HG02610 (cell line): Measurements from ENCODE around the gene SCAI.
"Not testable (repeated sequence)": the region's sequence is repeated elsewhere in the genome, so short reads cannot be mapped to it uniquely, and the experiment has no call there.

Source experiments
- ATAC-seq: cut with Tn5 transposase; IDR thresholded peaks from one replicate; pipeline ENCODE4 v1.9.1; 2021; ENCODE audit warnings: mild to moderate bottlenecking, moderate library complexity; ENCODE audit not compliant: unreplicated experiment

Gene SCAI

DNA sequence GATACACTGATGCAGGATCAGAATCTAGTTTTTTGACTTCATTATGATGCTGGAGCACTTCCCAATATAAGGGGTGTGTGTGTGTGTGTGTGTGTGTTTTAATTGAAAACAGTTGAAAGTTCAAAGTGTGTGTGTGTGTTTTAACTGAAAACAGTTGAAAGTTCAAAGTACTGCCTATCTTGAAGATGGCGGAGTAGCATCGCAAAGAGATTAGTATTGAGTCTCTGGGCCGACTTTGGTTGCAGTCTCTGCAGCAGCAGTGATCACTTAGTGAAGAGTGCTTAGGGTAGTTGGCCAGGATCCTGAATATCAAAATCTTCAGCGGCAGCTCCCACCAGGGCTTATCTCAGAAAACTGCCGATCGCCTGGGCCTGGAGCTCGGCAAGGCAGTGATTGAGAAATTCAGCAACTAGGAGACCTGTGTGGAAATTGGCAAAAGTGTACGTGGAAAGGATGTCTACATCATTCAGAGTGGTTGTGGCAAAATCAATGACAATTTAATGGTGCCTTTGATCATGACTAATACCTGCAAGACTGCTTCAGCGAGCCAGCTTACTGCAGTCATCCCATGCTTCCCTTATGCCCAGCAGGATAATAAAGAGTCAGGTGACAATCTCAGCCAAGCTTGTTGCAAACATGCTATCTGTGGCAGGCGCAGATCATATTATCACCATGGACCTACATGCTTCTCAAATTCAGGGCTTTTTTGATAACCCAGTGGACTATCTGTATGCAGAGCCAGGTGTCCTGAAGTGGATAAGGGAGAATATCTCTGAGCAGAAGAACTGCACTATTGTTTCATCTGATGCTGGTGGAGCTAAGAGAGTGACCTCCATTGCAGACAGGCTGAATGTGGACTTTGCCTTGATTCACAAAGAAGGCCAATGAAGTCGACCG lies 7.3 kb upstream of the SCAI start:
- no peak for ATAC-seq

DNA sequence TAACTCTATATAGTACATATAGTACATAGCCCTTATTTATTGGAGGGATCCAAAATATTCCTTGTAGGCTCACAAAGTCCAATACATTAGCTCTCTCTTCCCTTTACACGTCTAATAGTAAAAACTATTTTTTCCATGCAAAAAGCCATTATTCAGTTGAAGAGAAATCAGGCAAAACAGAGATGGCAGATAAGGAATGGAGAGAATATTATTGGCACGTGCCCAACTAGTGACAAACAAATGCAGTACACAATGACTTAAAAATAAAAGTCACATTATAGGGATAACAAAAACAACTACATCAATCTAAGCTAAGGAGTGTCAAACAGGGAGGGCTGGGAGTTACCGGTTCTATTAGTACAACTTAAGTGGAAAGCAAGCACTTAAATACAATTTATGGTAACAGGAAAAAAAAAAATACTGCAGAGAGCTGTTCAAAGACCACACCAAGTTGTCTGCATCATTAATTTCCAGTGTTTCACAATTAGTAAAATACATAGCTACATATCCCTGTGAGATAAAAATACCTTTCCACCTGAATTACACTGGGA lies 4.1 kb upstream of the SCAI start:
- no peak for ATAC-seq

DNA sequence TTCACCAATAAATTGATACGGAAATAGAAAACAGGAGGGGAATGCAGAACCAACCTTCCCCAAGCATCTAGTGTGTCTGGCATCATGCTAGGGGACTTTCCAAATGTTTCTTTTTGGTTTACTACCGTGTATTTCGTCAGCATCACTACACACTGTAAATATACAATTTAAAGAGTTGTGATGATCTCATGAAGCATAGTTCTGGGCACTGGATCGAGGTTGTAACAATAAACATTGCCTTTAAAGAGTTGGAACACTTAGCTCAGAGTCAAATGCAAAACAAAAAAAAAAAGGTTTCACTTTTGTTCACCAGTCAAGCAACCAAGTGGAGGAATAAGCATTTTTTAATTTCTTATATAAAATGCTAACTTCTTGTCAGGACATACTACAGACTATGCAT lies 2.9 kb upstream of the SCAI start:
- no peak for ATAC-seq

DNA sequence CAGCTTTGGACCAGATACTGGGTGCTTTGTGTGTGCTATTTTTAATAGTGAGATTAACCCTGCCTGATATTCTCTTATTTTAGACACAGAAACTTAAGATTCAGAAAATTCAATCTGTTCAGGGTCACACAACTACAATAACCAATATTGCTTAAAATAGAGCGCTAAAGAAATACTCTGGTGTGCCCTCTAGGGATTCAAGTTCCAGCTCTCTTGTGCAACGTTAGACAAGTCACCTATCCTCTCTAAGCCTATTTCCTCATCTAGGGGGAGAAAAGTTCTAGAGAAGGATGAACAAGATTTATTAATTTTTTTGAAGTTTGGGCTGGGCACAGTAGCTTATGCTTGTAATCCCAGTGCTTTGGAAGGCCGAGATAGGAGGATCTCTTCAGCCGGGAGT lies 2.1 kb upstream of the SCAI start:
- no peak for ATAC-seq

DNA sequence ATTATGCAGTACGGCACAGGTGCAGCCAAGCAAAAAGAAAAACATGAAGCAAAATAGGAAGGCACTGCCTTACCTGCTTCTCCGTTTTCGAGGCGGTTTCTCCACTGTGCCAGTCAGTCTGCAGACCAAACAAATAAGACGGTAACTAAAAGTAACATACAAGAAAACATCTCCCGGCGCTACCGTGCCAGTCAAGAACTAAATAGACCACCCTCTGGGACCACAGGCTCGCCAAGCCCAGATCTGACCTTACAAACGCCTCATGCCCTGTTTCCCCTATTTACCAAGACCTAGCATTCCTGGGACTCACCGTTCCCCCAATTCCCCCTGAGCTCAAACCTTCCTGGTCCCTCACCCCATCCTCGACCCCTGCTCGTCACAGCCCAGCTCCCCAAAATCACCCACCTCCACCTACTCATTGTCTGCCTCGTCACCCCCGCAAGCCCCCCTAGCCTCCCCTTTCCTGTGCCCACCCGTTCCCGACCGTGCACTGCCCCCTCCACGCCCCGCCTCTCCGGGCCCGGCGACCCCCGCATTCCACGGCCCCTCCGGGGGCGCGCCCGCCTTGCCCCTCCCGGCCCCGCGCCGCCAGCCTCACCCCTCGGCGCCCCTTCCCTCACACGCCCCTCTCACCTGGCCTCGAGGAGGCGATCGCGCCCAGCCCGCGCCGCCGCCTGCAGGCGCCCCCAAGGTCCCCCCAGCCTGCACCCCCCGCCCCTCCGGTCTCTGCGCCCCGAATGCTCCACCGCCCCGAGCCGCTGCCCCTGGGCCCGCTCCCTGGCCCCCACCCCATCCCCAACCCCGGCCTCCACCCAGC lies 560 bp downstream of the SCAI start:
- ATAC-seq = no peak

DNA sequence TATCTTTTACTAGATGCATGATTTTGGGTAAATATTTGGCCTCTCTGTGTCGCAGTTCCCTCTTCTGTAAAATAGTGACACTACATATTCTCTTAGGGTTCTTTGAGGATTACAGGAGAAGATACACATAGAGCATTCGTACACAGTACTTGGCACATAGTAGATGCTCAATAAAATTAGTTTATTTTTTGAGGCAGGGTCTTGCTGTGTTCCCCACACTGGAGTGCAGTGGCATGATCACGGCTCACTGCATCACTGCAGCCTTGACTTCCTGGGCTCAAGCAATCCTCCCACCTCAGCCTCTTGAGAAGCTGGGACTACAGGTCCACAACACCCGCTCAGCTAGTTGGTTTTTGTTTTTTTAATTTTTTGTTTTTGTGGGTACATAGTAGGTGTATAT lies 1.6 kb downstream of the SCAI start:
- ATAC-seq = no peak

DNA sequence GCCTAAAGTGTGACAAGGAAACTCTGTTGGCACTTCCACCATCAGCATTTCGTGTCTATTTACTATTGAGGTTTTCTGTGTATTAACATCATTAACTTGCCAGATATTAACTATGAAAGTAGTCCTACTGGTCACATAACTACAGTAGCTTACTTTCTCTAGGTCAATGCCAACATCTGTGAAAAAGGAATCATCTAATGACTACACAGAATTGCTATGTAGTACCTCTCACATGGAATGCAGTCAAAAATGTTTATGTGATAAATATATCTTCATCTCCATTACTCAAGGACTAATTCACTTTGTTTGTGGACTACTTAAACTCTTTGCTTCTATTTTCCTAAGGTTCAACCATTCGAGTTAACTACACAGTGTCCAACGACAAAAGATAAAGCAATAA lies 2.1 kb downstream of the SCAI start:
- ATAC-seq = no peak

DNA sequence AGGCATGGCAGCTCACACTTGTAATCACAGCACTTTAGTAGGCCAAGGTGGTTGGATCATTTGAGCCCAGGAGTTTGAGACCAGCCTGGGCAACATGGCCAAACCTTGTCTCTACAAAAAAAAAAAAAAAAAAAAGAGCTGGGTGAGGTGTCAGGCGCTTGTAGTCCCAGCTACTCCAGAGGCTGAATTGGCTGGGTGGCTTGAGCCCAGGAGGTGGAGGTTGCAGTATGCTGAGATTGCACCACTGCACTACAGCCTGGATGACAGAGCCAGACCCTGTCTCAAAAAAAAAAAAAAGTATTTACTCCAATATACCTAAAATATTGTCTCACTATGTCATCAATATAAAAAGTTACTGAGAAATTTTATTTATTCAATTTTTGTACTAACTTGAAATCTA lies 2.8 kb downstream of the SCAI start:
- no peak for ATAC-seq

DNA sequence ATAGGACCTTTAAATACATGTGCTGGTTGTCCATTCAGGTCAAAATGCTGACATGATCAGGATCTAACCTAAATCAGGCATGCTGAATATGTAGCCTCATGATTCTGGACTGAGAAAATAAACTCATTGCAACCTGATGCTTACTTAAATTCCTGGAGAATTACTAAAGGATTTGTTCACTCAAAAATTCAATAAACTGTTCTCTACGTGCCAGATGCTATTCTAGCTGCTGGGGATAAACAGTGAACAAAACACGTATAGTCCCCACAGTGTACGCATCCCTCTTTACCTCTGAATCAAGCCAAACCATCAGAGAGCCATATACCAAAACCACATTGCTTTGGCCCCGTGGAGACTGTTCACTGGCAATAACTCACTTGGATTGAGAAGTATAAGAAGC lies 6.1 kb downstream of the SCAI start:
- ATAC-seq = no peak

DNA sequence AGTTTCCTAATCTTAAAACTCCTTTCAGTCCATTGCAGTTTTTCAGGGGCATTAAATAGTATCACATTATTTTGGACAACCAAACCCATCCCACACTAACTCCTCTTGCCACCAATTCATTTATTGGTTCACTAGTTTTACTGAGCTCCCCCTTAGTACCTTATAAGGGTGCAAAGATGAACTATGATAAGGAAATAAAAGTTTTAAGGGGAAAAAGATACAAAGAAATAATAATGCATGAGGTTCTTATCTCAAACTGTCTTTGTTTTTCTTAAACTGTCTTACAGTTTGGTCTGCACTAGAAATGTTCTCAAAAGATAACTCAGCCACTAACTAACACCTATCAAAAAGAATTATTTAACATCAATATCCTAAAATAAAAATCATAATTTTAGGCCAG lies 8.4 kb downstream of the SCAI start:
- ATAC-seq = no peak

DNA sequence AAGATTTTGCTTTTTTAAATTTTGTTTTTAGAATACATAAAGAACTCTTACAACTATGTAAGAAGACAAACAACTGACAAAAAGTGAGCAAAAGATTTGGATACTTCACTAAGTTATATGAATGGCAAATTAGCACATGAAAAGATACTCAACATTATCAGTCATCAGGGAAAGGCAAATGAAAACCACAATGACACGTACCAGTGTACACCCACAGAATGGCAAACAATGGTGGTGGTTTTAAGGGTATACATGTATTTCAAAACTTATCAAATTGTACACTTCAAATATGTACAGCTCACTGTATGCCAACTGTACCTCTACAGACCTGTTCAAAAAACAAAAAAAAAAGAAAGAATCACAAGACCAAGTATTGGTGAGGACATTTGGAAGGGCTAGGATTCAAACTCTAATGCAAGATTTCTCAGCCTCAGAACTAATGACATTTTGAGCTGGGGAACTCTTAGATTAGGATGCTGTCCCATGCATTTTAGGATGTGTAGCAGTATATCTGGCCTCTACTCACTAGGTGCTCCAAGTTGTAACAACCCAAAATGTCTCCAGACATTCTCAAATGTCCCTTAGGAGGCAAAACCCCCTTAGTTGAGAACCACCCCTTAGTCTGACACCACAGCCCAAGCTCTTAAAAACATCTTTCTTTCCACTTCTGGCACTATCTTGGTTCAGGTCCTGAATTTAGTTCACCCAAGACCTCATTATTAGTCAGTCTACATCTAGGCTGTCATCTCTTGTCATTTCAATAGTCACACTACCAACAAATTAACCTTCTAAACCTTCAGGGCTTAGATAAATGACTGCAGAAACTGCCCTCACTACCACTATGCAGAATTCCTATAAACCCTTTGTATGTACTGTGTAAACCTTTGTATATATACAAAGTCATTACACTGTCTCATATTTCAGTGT lies 9.7 kb downstream of the SCAI start:
- no peak for ATAC-seq

DNA sequence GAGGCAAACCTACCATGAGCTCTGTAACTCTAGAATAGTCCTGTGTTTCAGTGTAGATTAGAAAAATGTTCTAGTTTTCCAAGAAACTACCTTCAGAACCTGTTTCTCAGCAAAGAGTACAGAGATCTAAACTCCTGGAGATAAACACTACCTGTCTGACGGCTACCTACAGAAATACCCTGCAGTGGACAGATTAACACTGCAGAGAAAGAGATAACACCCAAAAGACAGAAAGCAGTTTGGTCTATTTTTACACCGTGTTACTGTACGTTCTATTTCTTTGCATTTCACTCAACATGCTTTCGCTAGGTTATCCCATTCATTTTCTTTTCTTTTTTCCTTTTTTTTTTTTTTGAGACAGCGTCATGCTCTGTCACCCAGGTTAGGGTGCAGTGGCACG lies 11.6 kb downstream of the SCAI start:
- ATAC-seq = no peak

DNA sequence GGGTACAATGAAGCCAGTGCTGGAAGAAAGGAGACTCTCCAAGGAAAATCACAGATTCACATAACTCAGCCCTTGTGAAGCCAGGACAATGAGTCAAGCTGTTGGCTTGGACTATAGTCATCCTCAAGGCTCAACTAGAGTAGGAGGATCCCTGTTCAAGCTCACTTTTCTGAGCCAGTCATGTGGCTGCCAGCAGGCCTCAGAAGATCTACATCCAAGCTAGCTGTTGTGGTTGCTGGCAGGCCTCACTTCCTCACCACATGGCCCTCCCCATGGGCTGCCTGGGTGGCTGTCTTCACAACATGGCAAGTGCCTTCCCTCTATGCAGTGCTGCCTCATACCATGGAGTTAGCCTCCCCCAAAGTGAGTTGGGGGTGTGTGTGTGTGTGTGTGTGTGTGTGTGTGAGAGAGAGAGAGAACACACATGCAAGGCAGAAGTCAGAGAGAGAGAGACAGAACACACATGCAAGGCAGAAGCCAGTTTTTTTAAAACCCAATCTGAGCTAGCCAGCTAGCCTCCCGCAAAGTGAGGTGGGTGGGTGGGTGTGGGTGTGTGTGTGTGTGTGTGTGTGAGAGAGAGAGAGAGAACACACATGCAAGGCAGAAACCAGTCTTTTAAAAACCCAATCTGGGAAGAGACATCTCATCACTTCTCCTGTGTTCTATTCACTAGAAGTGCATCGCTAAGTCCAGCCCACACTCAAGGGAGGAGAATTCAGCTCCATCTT lies 17.1 kb downstream of the SCAI start:
- peak; percentile 97 for ATAC-seq

DNA sequence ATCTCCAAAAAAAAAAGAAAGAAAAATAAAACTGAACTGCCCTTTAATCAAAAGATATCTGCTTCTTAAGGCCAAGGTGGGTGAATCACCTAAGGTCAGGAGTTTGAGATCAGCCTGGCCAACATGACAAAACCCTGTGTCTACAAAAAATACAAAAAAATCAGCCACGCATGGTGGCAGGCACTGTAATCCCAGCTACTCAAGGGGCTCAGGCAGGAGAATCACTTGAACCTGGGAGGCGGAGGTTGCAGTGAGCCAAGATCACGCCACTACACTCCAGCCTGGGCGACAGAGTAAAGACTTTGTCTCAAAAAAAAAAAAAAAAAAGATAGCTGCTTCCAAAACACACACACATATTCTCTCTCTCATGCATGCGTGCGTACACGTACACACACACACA lies 17.8 kb downstream of the SCAI start:
- ATAC-seq = no peak

DNA sequence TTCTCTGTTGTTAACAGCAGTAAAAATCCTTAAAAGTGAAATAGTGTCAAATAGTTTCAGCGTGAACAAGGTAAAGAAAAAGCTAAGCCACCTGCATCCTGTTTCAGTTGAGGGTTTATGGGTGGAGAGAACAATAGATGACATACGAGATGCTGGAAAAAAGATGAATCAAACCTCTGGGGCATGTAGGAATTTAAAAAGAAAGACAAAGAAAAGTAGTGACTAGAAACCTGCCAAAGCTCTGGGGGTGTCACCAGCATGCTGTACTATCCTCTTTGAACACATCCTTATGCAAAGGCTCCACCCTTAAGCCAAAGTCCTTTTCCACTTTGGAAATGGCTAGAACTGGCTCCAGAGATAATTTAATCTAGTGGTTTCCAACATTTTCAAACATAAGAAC lies 22.2 kb downstream of the SCAI start:
- ATAC-seq = no peak

DNA sequence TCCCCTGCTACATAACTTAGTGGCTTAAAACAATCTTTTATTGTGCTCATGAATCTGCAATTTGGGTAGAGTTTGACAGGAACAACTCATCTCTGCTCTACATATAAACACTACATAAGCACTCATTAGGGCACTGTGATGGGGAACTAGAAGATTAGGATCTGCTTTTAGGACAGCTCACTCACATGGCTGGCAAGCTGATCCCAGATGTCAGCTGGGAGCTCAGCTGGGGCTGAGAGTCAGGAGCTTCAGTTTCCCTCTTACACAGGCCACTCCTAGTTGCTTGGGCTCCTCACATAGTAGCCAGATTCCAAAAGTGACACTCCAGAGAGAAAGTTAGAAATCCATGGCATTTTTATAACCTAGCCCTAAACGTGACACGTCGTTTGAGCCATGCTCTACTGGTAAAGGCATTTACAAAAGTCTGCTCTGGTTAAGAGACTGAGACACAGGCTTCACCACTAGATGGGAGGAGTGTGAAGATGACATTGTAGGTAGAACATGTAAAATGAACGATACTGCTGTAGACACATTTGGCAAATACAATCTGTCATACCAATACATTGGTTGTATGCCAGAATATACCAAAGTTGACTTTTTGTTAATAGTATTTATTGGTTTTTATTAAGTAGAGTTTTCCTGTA lies 23.6 kb downstream of the SCAI start:
- ATAC-seq = no peak

DNA sequence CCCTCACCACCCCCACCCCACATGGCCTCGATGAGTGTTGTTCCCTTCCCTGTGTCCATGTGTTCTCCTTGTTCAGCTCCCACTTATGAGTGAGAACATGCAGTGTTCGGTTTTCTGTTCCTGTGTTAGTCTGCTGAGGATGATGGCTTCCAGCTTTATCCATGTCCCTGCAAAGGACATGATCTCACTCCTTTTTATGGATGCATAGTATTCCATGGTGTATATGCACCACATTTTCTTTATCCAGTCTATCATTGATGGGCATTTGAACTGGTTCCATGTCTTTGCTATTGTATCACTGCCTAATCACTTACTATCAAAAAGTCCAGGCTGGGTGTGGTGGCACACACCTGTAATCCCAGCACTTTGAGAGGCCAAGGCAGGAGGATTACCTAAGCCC lies 24.6 kb downstream of the SCAI start:
- ATAC-seq = not testable (repeated sequence)

DNA sequence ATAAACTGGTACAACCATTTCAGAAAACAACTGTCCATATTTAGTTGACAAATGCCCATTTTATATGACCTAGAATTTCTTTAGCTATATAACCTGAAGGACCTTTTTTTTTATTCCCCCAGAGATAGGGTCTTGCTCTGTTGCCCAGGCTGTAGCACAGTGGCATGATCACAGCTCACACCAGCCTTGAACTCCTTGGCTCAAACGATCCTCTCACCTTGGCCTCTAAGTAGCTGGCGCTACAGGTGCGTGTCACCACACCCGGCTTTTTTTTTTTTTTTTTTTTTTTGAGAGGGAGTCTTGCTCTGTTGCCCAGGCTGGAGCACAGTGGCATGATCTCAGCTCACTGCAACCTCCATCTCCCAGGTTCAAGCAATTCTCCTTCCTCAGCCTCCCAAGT lies 28.8 kb downstream of the SCAI start:
- ATAC-seq = not testable (repeated sequence)

DNA sequence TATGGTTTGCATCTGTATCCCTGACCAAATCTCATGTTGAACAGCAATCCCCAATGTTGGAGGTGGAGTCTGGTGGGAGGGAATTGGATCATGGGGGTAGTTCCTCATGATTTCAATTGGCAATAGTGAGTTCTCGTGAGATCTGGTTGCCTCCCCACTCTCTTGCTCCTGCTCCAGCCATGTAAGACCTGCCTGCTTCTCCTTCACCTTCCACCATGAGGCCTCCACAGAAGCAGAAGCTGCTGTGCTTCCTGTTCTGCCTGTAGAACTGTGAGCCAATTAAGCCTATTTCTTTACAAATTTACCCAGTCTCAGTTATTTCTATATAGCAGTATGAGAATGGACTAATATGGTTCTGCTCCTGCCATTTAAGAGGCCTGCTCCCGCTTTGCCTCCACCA lies 32.9 kb downstream of the SCAI start:
- no peak for ATAC-seq

DNA sequence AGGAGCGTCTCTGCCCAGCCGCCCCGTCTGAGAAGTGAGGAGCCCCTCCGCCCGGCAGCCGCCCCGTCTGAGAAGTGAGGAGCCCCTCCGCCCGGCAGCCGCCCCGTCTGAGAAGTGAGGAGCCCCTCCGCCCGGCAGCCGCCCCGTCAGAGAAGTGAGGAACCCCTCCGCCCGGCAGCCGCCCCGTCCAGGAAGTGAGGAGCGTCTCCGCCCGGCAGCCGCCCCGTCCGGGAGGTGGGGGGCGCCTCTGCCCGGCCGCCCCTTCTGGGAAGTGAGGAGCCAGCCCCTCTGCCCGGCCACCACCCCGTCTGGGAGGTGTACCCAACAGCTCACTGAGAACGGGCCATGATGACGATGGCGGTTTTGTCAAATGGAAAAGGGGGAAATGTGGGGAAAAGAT lies 34.8 kb downstream of the SCAI start:
- not testable (repeated sequence) for ATAC-seq
